Kidney (tissue), 14 donors: ENCODE measurements around the gene CD244. TPM values are rescaled to one million over a fixed set of nuclear protein-coding genes. Genes with fewer than 3 reads are reported as not detected.

Experiments
- DNase-seq, 5 donors: peaks; one replicate each; pipeline ENCODE4 v3.0.0-alpha.2; 2013 to 2020
- FAIRE-seq: peaks from 2 replicates; lab custom pipeline; 2012; peaks lifted over from hg19 to GRCh38; lab: Jason Lieb, UNC
- H3K27ac ChIP-seq, 2 donors: one replicate each; pipeline ENCODE4 v1.7.0; 2013; ENCODE audit warnings: low read depth in 2 of 2, low read length in 2 of 2, inconsistent platforms in 1 of 2
- H3K27me3 ChIP-seq: one replicate; pipeline ENCODE4 v1.7.1; 2013; ENCODE audit warnings: low read length, inconsistent platforms; ENCODE audit not compliant: control insufficient read depth, insufficient read depth
- H3K36me3 ChIP-seq, 3 donors: one replicate each; pipeline versions ENCODE4 v1.7.0 to v1.7.1; 2013; ENCODE audit warnings: low read length in 3 of 3, control low read depth in 1 of 3, inconsistent platforms in 1 of 3; ENCODE audit not compliant: insufficient read depth in 3 of 3, control insufficient read depth in 2 of 3
- H3K4me1 ChIP-seq, 3 donors: one replicate each; pipeline versions ENCODE4 v1.7.0 to v1.7.1; 2013; ENCODE audit warnings: low read length in 3 of 3, inconsistent platforms in 1 of 3, low read depth in 1 of 3; ENCODE audit not compliant: control insufficient read depth in 2 of 3, insufficient read depth in 2 of 3
- H3K4me3 ChIP-seq, 3 donors: one replicate each; pipeline versions ENCODE4 v1.7.0 to v1.8.1; 2013; ENCODE audit warnings: low read length in 3 of 3, control low read depth in 1 of 3, inconsistent platforms in 1 of 3
- H3K9ac ChIP-seq, 3 donors: one replicate each; pipeline versions ENCODE4 v1.7.0 to v1.7.1; 2013; ENCODE audit warnings: low read length in 3 of 3, control low read depth in 1 of 3, inconsistent platforms in 1 of 3
- H3K9me3 ChIP-seq, 3 donors: one replicate each; pipeline versions ENCODE4 v1.7.0 to v1.7.1; 2013; ENCODE audit warnings: low read length in 3 of 3, control low read depth in 1 of 3, inconsistent platforms in 1 of 3; ENCODE audit not compliant: control insufficient read depth in 2 of 3, insufficient read depth in 1 of 3
- CTCF ChIP-seq: IDR thresholded peaks from 3 replicates; pipeline ENCODE4 v1.5.1; 2012; ENCODE audit warnings: mild to moderate bottlenecking, moderate library complexity, borderline replicate concordance; ENCODE audit not compliant: insufficient read depth; ENCODE audit errors: extremely low read depth
- intact Hi-C: fragments of 100-400 bp; cut with DNase I; formaldehyde crosslinking; loops from one replicate; pipeline ENCODE4 v1.11.1; 2022
- polyA plus RNA-seq: library from polyadenylated mRNA; stranded (reverse); fragments of 350-450 nt; fragmentation: Illumina TruSeq; extraction: RNeasy Lipid Tissue Mini Kit (QIAGEN cat#74804); gene quantifications from one replicate; pipeline ENCODE4 v1.2.3, GENCODE V29; 2014; ENCODE audit warnings: low read depth, low replicate concordance; ENCODE audit not compliant: insufficient read depth
- total RNA-seq: library from RNA; stranded (reverse); fragmentation: NEBNext Ultra II Directional; extraction: Animal tissue kit (Norgen Biotek cat#: 25700); gene quantifications from one replicate; pipeline ENCODE4 v1.2.1, GENCODE V29; 2021
- donor health status: control.
- donor health status: control.
- donor health status: control.
- donor health status: control.
- donor health status: control.
- donor health status: DM: yes; HTN: yes; CAD: no.
- donor health status: Normal renal cell carcinoma (clear cell type).

Gene CD244
- total and polyA plus RNA-seq, 2 donors from 2014 or later, result 0.15 to 1.8 TPM

GRCh38 chr1:160800142-160800541 lies 62.5 kb downstream of the CD244 start:
- TF ChIP-seq CTCF, result no peak
- DNase-seq (no peak), FAIRE-seq (no peak)
- Histone ChIP-seq H3K36me3 (no peaks in the 10 kb centered on the region), H3K4me1 (no peaks in the 10 kb centered on the region), H3K27me3 (no peaks in the 10 kb centered on the region), H3K9ac (no peak overlapping the region), H3K9me3 (no peaks in the 10 kb centered on the region), H3K4me3 (no peak overlapping the region), H3K27ac (no peak overlapping the region)
- intact Hi-C loops, result no loop called here

GRCh38 chr1:160799641-160800040 lies 63.0 kb downstream of the CD244 start:
- H3K36me3 ChIP-seq, result no peaks in the 10 kb centered on the region
- no peaks in the 10 kb centered on the region for H3K4me1 ChIP-seq
- no peak overlapping the region for H3K27ac ChIP-seq
- H3K27me3 ChIP-seq, result no peaks in the 10 kb centered on the region
- H3K9ac ChIP-seq, result no peak overlapping the region
- TF ChIP-seq CTCF, result no peak
- FAIRE-seq (no peak), DNase-seq (no peak)
- no peak overlapping the region for H3K4me3 ChIP-seq
- H3K9me3 ChIP-seq, result no peaks in the 10 kb centered on the region
- intact Hi-C loops, result no loop called here

- Histone ChIP-seq H3K27me3 (no peaks in the 10 kb centered on the region), H3K4me1 (no peaks in the 10 kb centered on the region), H3K4me3 (no peak overlapping the region), H3K9me3 (no peaks in the 10 kb centered on the region), H3K36me3 (no peaks in the 10 kb centered on the region), H3K9ac (no peak overlapping the region), H3K27ac (no peak overlapping the region)
- FAIRE-seq (no peak), DNase-seq (no peak)
- TF ChIP-seq CTCF, result no peak
- intact Hi-C loops, result no loop called here
Observed at GRCh38 chr1:160798439-160798838, 64.2 kb downstream of the CD244 start.

- no peak overlapping the region for H3K9ac ChIP-seq
- no peaks in the 10 kb centered on the region for H3K36me3 ChIP-seq
- no peaks in the 10 kb centered on the region for H3K4me1 ChIP-seq
- FAIRE-seq, result no peak
- TF ChIP-seq CTCF, result no peak
- H3K4me3 ChIP-seq, result no peak overlapping the region
- no peak overlapping the region for H3K27ac ChIP-seq
- H3K9me3 ChIP-seq, result no peaks in the 10 kb centered on the region
- H3K27me3 ChIP-seq, result no peaks in the 10 kb centered on the region
- intact Hi-C loops, result no loop called here
- DNase-seq, result no peak
Observed at GRCh38 chr1:160797861-160798273, 64.8 kb downstream of the CD244 start.
